Nephron progenitor cell (in vitro differentiated cells): ENCODE measurements around the gene PRAMEF12.

Experiments used
- DNase-seq: peaks from one replicate; pipeline ENCODE4 v3.0.0; 2021
- H3K27ac Mint-ChIP-seq: 2 replicates; pipeline ENCODE4 v1.8.0; 2021; ENCODE audit warnings: mild to moderate bottlenecking, moderate library complexity, mixed read lengths
- H3K27me3 Mint-ChIP-seq: 2 replicates; pipeline ENCODE4 v1.8.0; 2021; ENCODE audit warnings: mild to moderate bottlenecking, low read depth, mixed read lengths; ENCODE audit not compliant: poor library complexity
- H3K36me3 Mint-ChIP-seq: 2 replicates; pipeline ENCODE4 v1.8.0; 2021; ENCODE audit warnings: low read depth, mixed read lengths
- H3K4me1 Mint-ChIP-seq: 2 replicates; pipeline ENCODE4 v1.8.0; 2021; ENCODE audit warnings: mixed read lengths
- H3K4me3 Mint-ChIP-seq: 2 replicates; pipeline ENCODE4 v1.8.0; 2021; ENCODE audit warnings: mild to moderate bottlenecking, moderate library complexity, mixed read lengths
- H3K9me3 Mint-ChIP-seq: 2 replicates; pipeline ENCODE4 v1.8.0; 2021; ENCODE audit warnings: mild to moderate bottlenecking, moderate library complexity, mixed read lengths
- CTCF ChIP-seq: fragments of 200-600 bp; sonication (generic); IDR thresholded peaks from 2 replicates; pipeline ENCODE4 v1.5.0; 2021; ENCODE audit warnings: antibody characterized with exemption

Gene PRAMEF12

GRCh38 chr1:12771186-12771585, 2.4 kb upstream of the PRAMEF12 start:
- H3K4me1 Mint-ChIP-seq, result no peaks in the 10 kb centered on the region

GRCh38 chr1:12772520-12772919, 1.0 kb upstream of the PRAMEF12 start:
- H3K4me3 Mint-ChIP-seq, result no peak overlapping the region
- TF ChIP-seq CTCF, result no peak

More at GRCh38 chr1:12771186-12771585, 2.4 kb upstream of the PRAMEF12 start:
- Mint-ChIP-seq H3K36me3 (no peaks in the 10 kb centered on the region), H3K9me3 (peaks cover 25% of the 10 kb centered on the region), H3K27me3 (peaks cover 30% of the 10 kb centered on the region), H3K4me3 (no peak overlapping the region), H3K27ac (no peak overlapping the region)
- no peak for DNase-seq
- TF ChIP-seq CTCF, result no peak

GRCh38 chr1:12774801-12775345, 1.3 kb downstream of the PRAMEF12 start:
- Mint-ChIP-seq H3K27ac (no peak overlapping the region), H3K27me3 (peaks cover 31% of the 10 kb centered on the region)

More at GRCh38 chr1:12772520-12772919, 1.0 kb upstream of the PRAMEF12 start:
- DNase-seq, result no peak
- Mint-ChIP-seq H3K4me1 (no peaks in the 10 kb centered on the region), H3K9me3 (peaks cover 21% of the 10 kb centered on the region), H3K36me3 (no peaks in the 10 kb centered on the region), H3K27me3 (peaks cover 27% of the 10 kb centered on the region), H3K27ac (no peak overlapping the region)

DNA sequence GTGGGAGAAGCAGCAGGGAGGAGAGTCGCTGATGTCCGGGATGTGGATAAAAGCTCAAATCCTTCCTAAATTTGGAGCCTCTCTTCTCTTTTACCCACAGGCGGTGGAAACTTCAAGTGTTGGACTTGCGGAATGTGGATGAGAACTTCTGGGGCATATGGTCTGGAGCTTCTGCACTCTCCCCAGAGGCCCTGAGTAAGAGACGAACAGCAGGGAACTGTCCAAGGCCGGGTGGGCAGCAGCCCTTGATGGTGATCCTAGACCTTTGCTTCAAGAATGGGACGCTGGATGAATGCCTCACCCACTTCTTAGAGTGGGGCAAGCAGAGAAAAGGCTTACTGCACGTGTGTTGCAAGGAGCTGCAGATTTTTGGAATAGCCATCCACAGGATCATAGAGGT, 1.9 kb downstream of the PRAMEF12 start:
- no peak for DNase-seq
- Mint-ChIP-seq H3K27me3 (peaks cover 31% of the 10 kb centered on the region), H3K27ac (no peak overlapping the region), H3K4me1 (no peaks in the 10 kb centered on the region), H3K9me3 (peaks cover 21% of the 10 kb centered on the region), H3K4me3 (no peak overlapping the region), H3K36me3 (no peaks in the 10 kb centered on the region)
- no peak for TF ChIP-seq CTCF

More at GRCh38 chr1:12774801-12775345, 1.3 kb downstream of the PRAMEF12 start:
- Mint-ChIP-seq H3K9me3 (peaks cover 21% of the 10 kb centered on the region), H3K4me1 (no peaks in the 10 kb centered on the region), H3K36me3 (no peaks in the 10 kb centered on the region), H3K4me3 (no peak overlapping the region)
- TF ChIP-seq CTCF, result no peak
- no peak for DNase-seq

DNA sequence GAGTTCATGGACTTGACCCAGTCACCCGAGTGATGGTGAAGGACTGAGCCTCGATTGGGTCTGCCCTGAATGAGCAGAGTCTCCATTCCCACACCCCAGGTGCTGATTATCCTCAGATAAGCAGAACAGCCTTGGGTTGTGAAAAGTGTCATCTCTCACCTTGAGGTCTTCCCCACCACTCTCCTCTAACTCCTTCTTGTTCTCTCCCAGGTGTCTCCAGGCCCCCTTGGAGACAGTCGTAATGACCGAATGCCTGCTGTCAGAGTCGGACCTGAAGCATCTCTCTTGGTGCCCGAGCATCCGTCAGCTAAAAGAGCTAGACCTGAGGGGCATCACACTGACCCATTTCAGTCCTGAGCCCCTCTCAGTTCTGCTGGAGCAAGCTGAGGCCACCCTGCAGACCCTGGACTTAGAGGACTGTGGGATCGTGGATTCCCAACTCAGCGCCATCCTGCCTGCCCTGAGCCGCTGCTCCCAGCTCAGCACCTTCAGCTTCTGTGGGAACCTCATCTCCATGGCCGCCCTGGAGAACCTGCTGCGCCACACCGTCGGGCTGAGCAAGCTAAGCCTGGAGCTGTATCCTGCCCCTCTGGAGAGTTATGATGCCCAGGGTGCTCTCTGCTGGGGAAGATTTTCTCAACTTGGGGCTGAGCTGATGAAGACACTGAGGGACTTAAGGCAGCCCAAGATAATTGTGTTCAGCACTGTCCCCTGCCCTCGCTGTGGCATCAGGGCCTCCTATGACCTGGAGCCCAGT, 3.4 kb downstream of the PRAMEF12 start:
- TF ChIP-seq CTCF, result no peak
- Mint-ChIP-seq H3K27ac (no peak overlapping the region), H3K27me3 (peaks cover 31% of the 10 kb centered on the region), H3K36me3 (no peaks in the 10 kb centered on the region), H3K4me3 (no peak overlapping the region), H3K4me1 (no peaks in the 10 kb centered on the region), H3K9me3 (peaks cover 21% of the 10 kb centered on the region)
- no peak for DNase-seq

DNA sequence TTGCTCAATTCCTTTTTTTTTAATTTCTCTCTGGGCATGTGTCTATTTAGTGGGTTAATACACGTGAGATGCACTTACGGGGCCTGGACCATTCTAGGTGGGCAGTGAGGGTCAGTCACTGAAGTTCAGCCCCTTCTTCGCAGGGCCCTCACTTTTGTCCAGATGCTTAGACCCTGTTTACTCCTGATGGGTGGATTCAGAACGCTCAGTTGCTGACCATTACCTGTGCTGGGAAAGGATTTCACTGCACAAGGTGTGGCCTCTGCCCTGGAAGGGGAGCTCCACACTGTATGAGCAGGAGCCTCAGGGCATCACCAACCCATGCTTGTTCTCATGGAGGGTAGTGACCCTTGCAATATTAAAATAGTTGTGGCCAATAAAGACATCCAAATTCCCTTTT, 4.5 kb downstream of the PRAMEF12 start:
- H3K4me3 Mint-ChIP-seq, result no peak overlapping the region
- peaks cover 25% of the 10 kb centered on the region for H3K27me3 Mint-ChIP-seq
- no peaks in the 10 kb centered on the region for H3K4me1 Mint-ChIP-seq
- TF ChIP-seq CTCF, result no peak
- no peaks in the 10 kb centered on the region for H3K36me3 Mint-ChIP-seq
- no peak for DNase-seq
- H3K9me3 Mint-ChIP-seq, result peaks cover 18% of the 10 kb centered on the region
- H3K27ac Mint-ChIP-seq, result no peak overlapping the region
